NCI-H2107 (cell line): ENCODE results near the gene RALGAPA1.
A peak's percentile ranks its signal among the peaks of the same experiment; 100 is the strongest.
"Not testable (repeated sequence)": the region's sequence is repeated elsewhere in the genome, so short reads cannot be mapped to it uniquely, and the experiment has no call there.

Experiments
- DNase-seq: peaks from one replicate; lab custom pipeline; 2025; lab: John Stamatoyannopoulos, UW

RALGAPA1 gene

DNA sequence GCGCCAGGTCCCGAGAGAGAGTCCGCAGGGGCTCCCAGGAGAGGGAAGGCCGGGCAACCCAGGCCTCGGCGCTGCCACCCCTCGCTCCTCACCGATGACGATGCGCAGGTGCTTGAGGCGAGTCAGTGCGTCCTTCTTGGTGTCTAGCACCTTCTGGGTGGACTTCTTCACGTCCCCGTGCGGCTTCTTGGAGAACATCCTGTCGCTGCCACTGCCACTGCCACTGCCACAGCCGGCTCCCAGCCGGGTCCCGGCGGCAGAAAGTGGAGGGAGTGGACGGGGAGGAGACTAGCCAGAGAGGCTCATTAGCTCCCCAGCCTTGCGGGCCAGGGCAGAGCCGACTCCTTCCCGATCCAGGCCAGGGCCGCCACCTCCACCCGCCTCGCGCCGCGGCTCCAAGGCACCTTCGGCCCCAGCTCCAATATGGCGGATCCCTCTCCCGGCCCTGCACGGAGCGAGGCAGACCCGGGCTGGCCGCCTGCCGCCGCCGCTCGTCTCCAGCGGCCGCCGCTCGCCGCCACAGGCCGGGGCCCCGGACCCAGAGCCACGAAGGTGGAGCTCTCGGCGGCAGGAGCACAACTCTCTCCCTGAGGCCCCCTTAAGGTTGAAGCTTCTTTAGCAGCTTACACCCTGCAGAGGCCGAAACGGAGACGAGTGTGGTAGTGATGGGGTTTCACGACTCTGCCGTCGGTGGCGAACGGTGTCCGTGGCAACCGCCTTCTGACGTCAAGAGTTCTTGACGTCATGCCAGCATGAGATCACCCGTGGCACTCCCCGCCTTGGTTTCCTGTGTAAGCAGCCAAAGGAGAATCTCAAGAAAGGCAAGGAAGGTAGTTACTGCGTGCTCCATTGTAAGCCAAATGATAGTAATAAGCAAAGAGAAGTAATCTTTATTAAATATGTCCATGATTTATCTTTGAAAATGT, at the start of gene RALGAPA1:
Gene RALGAPA1, minus strand, starts transcription at position 658 of the 926 bp plus-strand sequence. Its CDS starts 460 bp downstream, at position 198.
- DNase-seq = peak; percentile 87

DNA sequence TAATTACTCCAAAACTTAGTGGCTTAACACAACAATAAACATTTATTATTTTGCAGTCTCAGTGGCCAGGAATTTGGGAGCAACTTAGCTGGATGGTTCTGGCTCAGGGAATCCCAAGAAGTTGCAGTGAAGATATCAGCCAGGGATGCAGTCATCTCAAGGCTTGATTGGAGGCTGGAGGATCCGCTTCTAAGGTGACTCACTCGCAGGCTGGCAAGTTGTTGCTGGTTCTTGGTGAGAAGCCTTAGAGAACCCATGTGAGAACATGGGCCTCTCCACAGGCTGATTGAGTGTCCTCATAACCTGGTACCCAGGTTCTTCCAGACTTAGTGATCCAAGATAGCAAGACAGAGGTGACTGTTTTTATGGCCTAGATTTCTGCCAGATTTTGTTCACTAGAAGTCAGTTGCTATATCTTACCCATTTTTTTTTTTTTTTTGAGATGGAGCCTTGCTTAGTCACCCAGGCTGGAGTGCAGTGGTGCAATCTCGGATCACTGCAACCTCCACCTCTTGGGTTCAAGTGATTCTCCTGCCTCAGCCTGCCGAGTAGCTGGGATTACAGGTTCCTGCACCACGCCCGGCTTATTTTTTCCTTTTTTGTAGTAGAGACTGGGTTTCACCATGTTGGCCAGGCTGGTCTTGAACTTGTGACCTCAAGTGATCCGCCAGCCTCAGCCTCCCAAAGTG, 49.6 kb upstream of the RALGAPA1 start:
- DNase-seq = no peak

DNA sequence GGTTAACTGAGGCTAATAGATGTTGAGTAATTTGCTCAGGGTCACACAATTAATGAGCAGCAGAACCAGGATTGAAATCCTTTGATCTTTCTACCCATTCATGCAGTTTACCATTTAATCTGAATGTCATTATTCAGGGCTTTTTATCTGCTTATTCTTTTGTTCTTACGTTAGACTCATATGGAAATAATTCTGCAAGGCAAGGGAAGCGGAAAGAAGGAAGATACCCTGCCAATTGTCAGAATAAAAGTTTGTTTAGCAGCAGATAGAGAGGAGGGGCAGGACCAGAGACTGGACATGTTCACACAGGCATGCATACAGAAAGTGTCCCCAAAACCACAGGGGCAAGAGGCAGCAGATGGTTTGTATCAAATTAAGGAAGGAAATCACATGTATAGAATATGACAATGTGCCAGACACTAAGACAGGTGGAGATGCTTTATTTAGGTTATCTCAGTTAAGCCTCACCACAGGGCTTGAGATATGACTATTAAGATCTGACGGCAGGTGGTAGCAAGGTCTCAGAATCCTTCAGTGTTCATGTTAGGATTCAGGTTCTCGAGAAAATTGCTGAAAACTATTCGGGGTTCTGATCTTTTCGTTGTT, 46.9 kb upstream of the RALGAPA1 start:
- no peak for DNase-seq

DNA sequence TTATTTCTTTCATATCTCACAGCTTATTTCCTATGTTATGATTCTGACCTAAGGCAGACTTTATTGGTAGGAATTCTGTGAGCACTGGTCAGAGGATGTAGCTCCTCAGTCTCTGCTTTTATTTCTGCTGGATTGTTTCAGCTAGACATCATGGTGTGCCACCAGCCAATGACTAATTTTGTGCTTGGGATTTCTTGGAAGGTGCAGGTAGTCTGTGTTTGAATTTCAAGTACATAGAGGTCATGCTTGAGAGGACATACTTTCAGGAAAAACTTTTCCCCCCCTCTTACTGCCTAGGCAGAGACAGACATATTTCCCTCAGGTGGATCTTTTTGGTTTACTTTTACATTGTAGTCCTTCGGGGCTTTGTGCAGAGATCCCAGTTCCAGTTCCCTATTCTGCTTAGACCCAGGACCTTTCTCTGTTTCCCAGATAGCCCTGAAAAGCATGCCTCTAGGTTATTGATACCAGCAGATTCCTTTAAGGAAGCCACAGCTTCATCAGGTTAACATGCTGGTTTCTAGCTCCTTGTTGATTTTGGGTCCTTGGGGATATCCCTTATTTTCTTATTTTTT, 45.7 kb upstream of the RALGAPA1 start:
- no peak for DNase-seq

DNA sequence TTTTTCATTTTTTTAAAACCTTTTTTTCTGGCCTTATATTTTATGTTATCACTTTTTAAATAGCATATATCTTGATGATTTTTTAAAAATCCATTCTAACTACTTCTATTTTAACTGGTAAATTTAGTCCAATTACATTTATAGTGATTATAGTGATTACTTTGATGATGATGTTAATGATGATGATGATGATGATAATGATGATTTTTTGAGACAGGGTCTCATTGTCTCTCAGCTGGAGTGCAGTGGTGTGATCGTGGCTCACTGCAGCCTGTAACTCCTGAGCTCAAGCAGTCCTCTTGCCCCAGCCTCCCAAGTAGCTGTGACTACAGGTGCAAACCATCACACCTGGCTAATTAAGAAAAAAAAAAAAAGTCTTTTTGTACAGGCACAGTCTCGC, 44.1 kb upstream of the RALGAPA1 start:
- no peak for DNase-seq

DNA sequence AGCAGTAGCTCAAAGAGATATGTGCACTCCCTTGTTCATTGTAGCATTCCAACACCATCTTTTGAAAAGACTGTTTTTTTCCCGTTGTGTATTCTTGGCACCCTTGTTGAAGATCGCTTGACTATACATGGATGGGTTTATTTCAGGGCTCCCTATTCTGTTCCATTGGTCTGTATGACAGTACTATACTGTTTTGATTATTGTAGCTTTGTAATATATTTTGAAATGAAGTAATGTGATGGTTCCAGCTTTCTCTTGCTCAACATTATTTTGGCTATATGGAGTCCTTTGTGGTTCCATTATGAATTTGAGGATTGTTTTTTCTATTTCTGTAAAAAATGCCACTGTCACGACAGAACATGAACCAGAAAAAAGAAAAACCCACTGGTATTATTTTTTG, 42.7 kb upstream of the RALGAPA1 start:
- DNase-seq = no peak

DNA sequence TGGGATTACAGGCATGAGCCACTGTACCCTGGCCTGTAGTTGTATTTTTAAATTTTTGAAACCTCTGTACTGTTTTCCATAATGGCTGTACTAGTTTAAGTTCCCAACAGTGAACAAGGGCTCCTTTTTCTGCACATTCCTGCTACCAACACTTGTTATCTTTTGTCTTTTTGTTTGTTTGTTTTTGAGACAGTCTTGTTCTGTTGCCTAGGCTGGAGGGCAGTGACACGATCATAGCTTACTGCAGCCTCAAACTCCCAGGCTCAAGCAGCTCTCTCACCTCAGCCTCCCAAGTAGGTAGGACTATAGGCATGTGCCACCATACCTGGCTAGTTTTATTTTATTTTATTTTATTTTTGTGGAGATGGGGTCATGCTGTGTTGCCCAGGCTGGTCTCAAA, 40.0 kb upstream of the RALGAPA1 start:
- DNase-seq = no peak

DNA sequence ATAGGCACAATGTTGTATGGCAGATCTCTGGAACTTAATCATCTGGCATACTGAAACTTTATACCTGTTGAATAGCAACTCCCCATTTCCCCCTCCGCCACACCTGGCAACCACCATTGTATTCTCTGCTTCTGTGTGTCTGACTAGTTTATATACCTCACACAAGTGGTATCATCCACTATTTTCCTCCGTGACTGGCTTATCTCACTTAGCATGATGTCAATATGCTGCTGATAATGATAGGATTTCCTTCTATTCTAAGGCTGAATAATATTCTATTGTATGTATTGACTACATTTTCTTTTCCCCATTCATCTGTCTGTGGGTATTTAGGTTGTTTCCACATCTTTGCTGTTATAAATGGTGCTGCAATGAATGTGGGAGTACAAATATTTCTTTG, 38.5 kb upstream of the RALGAPA1 start:
- no peak for DNase-seq

DNA sequence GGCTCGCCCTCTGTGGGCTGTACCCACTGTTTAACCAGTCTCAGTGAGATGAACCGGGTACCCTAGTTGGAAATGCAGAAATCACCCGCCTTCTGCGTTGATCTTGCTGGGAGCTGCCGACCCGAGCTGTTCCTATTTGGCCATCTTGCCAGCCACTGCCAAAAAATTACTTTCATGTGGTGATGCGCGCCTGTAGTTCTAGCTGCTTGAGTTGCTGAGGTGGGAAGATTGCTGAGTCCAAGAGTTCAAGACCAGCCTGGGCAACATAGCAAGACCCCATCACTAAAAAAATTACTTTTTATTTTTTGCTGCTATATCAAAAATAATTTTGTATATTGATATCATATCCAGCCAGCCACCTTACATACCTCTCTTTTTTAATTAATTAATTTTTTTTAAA, 35.4 kb upstream of the RALGAPA1 start:
- DNase-seq = no peak

DNA sequence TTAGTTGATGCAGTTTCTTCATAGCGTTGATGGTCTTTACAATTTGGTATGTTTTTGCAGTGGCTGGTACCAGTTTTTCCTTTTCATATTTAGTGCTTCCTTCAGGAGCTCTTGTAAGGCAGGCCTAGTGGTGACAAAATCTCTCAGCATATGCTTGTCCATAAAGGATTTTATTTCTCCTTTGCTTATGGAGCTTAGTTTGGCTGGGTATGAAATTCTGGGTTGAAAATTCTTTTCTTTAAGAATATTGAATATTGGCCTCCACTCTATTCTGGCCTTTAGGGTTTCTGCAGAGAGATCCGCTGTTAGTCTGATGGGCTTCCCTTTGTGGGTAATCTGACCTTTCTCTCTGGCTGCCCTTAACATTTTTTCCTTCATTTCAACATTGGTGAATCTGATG, 33.1 kb upstream of the RALGAPA1 start:
- not testable (repeated sequence) for DNase-seq

DNA sequence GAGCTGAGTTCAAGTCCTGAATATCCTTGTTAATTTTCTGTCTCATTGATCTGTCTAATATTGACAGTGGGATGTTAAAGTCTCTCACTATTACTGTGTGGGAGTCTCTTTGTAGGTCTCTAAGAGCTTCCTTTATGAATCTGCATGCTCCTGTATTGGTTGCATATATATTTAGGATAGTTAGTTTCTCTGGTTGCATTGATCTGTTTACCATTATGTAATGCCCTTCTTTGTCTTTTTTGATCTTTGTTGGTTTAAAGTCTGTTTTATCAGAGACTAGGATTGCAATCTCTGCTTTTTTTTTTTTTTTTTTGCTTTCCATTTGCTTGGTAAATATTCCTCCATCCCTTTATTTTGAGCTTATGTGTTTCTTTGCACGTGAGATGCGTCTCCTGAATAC, 32.6 kb upstream of the RALGAPA1 start:
- not testable (repeated sequence) for DNase-seq

DNA sequence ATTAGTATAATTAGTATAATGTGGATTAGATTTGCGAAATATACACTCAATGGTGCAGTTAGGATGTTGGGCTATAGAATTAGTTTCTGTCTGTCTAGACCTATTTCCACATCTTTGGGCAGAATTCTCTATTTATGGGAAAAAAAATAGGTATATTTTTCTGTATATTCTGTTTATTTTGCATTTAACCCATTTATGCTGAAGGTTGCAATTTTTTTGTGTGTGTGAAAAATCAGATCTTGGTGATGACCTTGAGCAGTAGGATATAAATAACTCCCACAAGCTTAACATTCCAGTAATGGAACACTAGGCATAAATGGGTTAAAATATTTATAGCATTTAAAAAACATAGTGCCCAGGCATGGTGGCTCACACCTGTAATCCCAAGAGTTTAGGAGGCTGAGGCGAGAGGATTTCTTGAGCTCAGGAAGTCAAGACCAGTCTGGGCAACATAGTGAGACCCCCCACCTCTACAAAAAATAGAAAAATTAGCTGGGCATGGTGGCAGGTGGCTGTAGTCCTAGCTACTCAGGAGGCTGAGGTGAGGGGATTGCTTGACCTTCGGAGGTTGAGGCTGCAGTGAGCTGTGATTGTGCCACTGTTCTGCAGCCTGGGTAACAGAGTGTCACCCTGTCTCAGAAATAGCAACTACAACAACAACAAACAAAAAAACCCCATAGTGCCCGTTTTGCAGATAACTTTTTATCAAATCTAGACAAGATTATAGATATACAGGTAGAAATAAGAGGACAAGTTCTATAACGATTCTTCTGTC, 26.3 kb upstream of the RALGAPA1 start:
- no peak for DNase-seq

DNA sequence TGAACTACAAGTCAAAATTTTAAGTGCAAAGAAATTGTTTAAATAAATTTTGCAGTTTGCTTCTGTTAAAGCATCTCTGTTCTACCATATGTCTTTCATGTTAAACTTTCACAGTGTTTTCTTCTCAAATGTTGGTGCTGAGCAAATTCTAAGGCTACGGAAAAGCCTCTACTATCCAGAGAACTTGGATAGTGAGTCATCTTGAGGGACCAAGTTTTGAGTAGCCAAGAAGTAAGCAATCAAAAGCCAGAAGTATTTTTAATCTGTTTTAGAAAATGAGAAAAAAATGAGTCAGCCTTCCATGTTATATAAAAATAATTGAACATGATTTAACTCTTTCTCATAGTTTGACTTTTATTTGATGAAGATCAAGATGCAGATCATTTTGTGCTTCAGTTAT, 20.4 kb upstream of the RALGAPA1 start:
- DNase-seq = no peak

DNA sequence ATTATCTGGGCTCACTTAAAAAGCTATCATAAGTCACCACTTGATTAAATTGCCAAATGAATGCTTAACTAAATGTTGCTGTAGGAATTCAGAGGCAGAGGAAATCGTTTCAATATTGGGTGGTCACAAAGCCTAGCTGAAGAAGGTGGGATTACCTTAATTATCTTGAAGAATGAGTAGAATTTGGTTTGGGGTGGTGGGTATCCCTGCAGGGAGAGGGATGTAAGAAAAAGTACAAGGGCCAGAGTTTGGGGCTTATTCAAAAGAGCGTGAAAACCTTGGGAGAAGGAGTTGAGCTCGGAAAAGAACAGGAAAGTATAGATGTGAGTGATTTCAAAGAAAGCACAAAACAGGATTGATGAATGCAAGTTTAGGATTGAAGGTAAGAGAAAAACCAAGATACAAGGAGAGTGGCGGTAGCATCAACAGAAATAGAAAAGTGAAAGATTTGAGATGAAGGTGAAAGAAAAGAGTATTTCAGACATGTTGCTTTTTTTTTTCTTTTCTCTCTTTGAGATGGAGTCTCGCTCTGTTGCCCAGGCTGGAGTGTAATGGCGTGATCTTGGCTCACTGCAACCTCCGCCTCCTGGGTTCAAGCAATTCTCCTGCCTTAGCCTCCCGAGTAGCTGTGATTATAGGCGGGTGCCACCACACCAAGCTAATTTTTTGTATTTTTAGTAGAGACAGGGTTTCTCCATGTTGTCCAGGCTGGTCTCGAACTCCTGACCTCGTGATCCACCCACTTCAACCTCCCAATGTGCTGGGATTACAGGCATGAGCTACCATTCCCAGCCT, 18.8 kb upstream of the RALGAPA1 start:
- DNase-seq = no peak

DNA sequence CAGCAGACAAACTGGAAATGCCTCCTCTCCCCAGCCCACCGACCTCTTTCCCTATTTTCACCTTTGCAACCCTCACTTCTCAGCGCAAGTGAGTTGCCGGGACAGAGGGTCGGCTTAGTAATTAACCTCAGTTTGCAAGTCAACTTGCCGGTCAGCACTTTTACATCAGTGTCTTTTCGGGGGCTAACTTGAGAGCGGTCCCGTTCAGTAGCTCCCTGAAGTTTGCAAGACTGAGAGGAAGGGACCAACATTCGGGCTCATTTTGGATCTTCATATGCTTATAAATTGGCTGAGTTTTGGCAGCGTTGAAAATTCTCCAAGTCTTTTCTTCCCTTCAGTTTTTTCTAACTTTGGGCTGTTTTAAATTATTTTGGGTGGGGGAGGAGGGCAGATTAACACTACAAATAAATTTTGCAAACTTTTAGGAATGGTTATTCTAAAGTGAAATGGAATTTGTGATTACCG, 17.9 kb upstream of the RALGAPA1 start:
- DNase-seq = no peak

DNA sequence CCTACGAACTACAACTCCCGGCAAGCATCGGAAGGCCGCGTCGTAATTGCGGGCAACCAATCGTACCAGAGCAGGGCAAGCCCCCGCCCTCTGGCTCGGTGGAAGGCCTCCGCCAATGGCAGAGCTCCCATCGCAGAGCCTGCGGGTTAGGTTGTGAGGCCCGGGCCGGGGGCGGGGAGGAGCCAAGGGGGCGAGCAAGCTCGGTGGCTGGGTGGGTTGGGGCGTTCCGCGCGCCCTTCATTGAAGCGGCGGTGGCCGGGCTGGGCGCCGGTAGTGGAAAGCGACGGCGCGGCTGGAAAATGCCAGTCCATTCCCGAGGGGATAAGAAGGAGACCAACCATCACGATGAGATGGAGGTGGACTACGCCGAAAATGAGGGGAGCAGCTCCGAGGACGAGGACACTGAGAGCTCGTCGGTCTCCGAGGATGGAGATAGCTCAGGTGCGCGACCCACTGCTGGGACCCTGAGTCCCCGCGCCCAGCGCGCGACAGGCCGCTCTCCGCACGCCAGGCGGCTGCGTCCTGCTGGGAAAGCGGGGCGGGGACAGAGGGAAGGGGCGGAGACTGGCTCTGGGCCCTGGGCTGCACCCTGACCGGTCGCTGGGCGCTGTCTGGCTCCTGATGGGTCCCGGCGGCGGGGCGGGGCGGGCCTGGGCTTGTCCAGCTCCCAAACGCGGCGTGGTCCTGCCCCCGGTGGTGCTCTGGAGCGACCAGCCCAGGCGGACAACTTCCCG, 17.3 kb upstream of the RALGAPA1 start, which contains the start of gene BRMS1L:
Gene BRMS1L, plus strand, starts transcription at position 121 of the 734 bp plus-strand sequence. Its CDS starts 179 bp downstream, at position 300.
- DNase-seq = peak; percentile 99

DNA sequence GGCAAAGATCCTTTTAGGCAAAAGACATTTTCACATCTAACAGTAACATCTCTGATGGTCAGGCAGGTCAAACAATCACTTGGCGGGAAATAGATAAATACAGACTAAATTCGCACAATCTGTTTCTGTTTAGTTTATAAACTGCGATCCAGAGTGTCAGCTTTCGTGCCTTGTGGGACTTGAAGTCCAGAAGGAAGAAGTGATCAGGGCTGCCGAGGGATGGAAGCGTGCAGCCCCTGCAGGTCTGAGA, 16.8 kb upstream of the RALGAPA1 start:
- DNase-seq = no peak

DNA sequence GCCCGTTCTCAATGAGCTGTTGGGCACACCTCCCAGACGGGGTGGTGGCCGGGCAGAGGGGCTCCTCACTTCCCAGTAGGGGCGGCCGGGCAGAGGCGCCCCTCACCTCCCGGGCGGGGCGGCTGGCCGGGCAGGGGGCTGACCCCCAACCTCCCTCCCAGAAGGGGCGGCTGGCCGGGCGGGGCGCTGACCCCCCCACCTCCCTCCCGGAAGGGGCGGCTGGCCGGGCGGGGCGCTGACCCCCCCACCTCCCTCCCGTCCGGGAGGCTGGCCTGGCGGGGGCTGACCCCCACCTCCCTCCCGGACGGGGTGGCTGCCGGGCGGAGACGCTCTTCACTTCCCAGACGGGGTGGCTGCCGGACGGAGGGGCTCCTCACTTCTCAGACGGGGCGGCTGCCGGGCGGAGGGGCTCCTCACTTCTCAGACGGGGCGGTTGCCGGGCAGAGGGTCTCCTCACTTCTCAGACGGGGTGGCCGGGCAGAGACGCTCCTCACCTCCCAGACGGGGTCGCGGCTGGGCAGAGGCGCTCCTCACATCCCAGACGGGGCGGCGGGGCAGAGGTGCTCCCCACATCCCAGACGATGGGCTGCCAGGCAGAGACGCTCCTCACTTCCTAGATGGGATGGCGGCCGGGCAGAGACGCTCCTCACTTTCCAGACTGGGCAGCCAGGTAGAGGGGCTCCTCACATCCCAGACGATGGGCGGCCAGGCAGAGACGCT, 15.5 kb upstream of the RALGAPA1 start:
- not testable (repeated sequence) for DNase-seq

DNA sequence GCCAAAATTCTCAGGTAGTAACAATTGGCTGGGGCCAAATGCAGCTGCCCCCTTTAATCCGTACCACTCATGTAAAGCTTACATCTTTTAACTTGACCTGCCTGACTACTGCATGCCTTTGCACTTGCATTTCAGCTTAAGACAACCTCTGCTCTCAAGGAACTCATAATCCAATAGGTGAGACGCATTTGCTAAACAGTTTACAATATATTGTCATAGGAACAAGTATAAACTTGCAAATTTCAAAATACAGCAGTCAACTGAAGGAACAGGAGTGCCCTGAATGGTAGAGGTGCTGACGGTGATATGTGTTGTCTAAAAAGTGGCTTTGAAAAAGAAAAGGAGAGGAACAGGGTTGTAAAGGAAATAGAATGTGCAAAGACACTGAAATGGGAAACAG, 13.4 kb upstream of the RALGAPA1 start:
- no peak for DNase-seq
